ENCODE data around the gene PCP4. TPM values are rescaled to one million over a fixed set of nuclear protein-coding genes. Genes with fewer than 3 reads are reported as not detected.

Gene PCP4
- total RNA-seq, 4 donors from 2014 or later, result 30.8 to 167 (median 110) TPM

GRCh38 chr21:39837861-39838359, 29.3 kb upstream of the PCP4 start:
- Histone ChIP-seq H3K4me1 (no peaks in the 10 kb centered on the region), H3K36me3 (no peaks in the 10 kb centered on the region), H3K4me3 (no peak overlapping the region), H3K9me3 (no peaks in the 10 kb centered on the region), H3K27ac (no peak overlapping the region), H3K27me3 (no peaks in the 10 kb centered on the region)
- 56 to 92% methylated on average over 2 to 4 of the region's 4 CpGs for WGBS, 2 donors (ENCODE audit: low coverage in 1 of 2)
- no peak for TF ChIP-seq POLR2A (IDR thresholded peaks at IDR 0.05)
- TF ChIP-seq POLR2AphosphoS5 (IDR thresholded peaks at IDR 0.05), result no peak
- no peak for TF ChIP-seq CTCF (IDR thresholded peaks at IDR 0.05)
- no peak for TF ChIP-seq EP300 (IDR thresholded peaks at IDR 0.05)
- no peak for ATAC-seq

- whole genome bisulfite sequencing, 2 donors (ENCODE audit: low coverage in 1 of 2), result 54 to 68% methylated on average over 5 to 16 of the region's 22 CpGs
Observed at GRCh38 chr21:39840373-39841097, 26.7 kb upstream of the PCP4 start.

GRCh38 chr21:39842741-39843459, 24.3 kb upstream of the PCP4 start:
- no peak overlapping the region for H3K4me3 ChIP-seq
- H3K9me3 ChIP-seq, result no peaks in the 10 kb centered on the region
- ATAC-seq, result no peak
- WGBS, 2 donors (ENCODE audit: low coverage in 1 of 2), result 67 to 86% methylated on average over 12 to 14 of the region's 14 CpGs
- TF ChIP-seq POLR2AphosphoS5 (IDR thresholded peaks at IDR 0.05) (no peak), POLR2A (IDR thresholded peaks at IDR 0.05) (no peak), EP300 (IDR thresholded peaks at IDR 0.05) (no peak), CTCF (IDR thresholded peaks at IDR 0.05) (no peak)
- no peaks in the 10 kb centered on the region for H3K27me3 ChIP-seq
- H3K27ac ChIP-seq, result no peak overlapping the region
- no peaks in the 10 kb centered on the region for H3K4me1 ChIP-seq
- no peaks in the 10 kb centered on the region for H3K36me3 ChIP-seq

More at GRCh38 chr21:39840373-39841097, 26.7 kb upstream of the PCP4 start:
- Histone ChIP-seq H3K4me3 (no peak overlapping the region), H3K9me3 (no peaks in the 10 kb centered on the region), H3K4me1 (no peaks in the 10 kb centered on the region), H3K36me3 (no peaks in the 10 kb centered on the region), H3K27ac (no peak overlapping the region), H3K27me3 (no peaks in the 10 kb centered on the region)
- no peak for ATAC-seq
- TF ChIP-seq EP300 (IDR thresholded peaks at IDR 0.05) (no peak), POLR2A (IDR thresholded peaks at IDR 0.05) (no peak), POLR2AphosphoS5 (IDR thresholded peaks at IDR 0.05) (no peak), CTCF (IDR thresholded peaks at IDR 0.05) (no peak)

- no peaks in the 10 kb centered on the region for H3K9me3 ChIP-seq
- no peak overlapping the region for H3K27ac ChIP-seq
- H3K4me1 ChIP-seq, result no peaks in the 10 kb centered on the region
- H3K4me3 ChIP-seq, result no peak overlapping the region
- no peak for ATAC-seq
- no peak for TF ChIP-seq POLR2A (IDR thresholded peaks at IDR 0.05)
- TF ChIP-seq POLR2AphosphoS5 (IDR thresholded peaks at IDR 0.05), result no peak
- no peak for TF ChIP-seq EP300 (IDR thresholded peaks at IDR 0.05)
- TF ChIP-seq CTCF (IDR thresholded peaks at IDR 0.05), result no peak
- WGBS, 2 donors (ENCODE audit: low coverage in 1 of 2), result 65 to 96% methylated on average over 3 of the region's 4 CpGs
- no peaks in the 10 kb centered on the region for H3K36me3 ChIP-seq
- no peaks in the 10 kb centered on the region for H3K27me3 ChIP-seq
Observed at GRCh38 chr21:39843483-39843882, 23.8 kb upstream of the PCP4 start.
